NCI-H774 (cell line): Measurements from ENCODE around the gene RAN.
"Not testable (repeated sequence)": the region's sequence is repeated elsewhere in the genome, so short reads cannot be mapped to it uniquely, and the experiment has no call there.

ENCODE experiments used
- DNase-seq: peaks from one replicate; lab custom pipeline; 2025; lab: John Stamatoyannopoulos, UW

The RAN gene

DNA sequence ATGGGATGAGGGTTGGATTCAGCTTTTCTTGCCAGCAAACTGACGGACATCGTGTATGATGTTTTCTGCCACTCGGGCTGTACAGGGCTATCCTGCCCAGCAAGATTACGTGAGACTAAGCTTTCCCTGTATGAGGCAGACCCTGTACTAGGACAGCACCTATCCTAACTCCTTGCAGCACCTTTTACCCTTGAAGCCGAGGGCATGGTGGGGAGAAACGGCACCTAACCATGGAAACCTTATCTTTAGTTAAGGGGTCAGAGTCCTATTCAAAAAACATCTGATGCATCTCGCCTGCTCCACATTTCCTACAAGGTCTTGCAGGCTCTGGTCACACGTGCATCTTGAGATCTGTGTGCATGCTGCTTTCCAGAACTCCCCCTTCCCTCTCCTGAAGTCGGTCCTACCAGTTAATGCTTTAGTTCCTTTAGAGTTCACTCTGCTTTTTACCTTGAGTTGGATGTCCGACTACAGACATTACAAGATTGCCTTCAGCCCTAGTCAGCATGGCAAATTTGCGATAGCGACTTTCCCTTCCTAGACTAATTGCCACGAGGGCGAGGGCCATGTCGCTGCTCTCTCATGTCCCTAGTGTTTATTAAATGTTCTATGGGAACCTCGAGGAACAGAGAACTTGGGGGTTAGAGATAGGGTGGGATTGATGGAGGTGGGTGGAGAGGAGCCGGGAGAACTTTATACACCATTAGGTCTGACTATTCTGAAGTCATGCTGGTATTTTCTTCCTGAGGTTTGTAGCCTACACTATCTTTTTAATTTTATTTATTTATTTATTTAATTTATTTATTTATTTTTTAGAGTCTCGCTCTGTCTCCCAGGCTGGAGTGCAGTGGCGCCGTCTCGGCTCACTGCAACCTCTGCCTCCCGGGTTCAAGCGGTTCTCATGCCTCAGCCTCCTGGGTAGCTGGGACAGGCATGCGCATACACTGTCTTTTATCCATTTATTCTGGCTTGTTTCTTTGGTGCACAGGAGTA, 6.6 kb downstream of the RAN start:
- no peak for DNase-seq

GRCh38 chr12:130879212-130879686, 7.4 kb downstream of the RAN start:
- DNase-seq, result no peak

GRCh38 chr12:130879781-130880389, 8.0 kb downstream of the RAN start:
- no peak for DNase-seq

DNA sequence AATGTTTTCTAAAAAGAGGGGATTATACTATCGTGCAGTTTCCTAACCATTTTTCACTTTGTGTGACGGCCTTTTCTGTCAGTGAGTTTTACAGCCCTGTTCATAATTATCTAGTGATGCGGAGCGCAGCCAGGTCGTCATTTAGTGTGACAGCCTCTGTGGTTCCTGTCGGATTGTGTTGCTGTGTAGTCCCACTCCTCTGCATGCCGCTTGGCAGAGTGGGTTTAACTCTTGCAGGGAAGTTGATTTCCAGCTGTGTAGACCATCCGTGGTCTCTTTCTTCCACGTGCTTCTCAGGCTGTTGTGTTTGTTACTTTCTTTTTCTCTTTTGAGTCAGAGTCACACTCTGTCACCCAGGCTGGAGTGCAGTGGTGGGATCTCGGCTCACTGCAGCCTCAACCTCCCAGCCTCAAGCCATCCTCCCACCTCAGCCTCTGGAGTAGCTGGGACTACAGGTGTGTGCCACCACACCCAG, 8.6 kb downstream of the RAN start:
- no peak for DNase-seq

DNA sequence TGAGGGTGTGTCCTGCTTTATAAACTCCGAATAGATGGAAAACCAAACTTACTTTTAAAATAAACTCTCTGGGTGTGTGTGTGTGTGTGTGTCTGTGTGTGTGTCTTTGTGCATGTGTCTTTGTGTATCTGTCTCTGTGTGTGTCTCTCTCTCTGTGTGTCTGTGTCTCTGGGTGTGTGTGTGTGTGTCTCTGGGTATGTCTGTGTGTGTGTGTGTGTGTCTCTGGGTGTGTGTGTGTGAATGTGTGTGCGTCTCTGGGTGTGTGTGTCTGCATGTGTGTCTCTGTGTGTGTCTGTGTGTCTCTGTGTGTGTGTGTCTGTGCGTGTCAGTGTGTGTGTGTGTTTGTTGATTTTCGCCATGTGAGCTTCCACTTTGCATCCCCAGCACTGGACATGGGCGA, 9.2 kb downstream of the RAN start:
- DNase-seq, result no peak

GRCh38 chr12:130881548-130881947, 9.7 kb downstream of the RAN start:
- no peak for DNase-seq

GRCh38 chr12:130887190-130887589, 15.3 kb downstream of the RAN start:
- not testable (repeated sequence) for DNase-seq

GRCh38 chr12:130904064-130904463, 32.2 kb downstream of the RAN start:
- DNase-seq, result no peak

DNA sequence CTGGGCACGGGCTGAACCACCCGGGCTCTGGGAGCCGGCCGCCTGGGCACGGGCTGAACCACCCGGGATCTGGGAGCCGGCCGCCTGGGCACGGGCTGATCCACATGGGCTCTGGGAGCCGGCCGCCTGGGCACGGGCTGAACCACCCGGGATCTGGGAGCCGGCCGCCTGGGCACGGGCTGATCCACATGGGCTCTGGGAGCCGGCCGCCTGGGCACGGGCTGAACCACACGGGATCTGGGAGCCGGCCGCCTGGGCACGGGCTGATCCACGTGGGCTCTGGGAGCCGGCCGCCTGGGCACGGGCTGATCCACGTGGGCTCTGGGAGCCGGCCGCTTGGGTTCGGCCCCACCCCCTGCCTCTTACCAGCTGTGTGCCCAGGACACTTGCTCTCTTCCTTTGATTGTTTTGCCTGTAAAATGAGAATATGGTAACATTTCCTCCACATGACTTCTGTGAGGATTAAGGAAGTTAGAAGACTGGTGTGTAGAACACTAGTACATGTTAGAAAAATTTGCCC, 33.1 kb downstream of the RAN start:
- DNase-seq, result not testable (repeated sequence)

DNA sequence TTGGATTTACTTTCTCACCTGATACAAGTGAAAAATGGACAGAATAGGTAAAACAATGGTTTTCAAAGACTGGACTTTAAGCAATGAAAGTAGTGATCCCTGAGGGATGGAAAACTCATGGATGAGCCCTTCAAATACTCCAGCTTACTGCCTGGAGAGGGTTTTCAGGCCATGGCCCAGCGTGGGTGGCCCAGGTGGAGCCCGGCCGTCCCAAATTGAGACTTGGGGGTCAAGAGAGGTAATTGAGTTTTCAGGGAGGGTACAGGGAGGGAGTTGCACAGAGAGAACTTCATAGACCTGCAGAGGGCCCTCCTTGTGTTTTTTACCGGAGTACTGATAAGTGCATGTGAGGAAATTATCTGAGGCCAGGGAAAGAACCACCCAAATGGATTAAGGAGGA, 37.2 kb downstream of the RAN start:
- no peak for DNase-seq

- no peak for DNase-seq
Measured at GRCh38 chr12:130911193-130911592, 39.3 kb downstream of the RAN start.

DNA sequence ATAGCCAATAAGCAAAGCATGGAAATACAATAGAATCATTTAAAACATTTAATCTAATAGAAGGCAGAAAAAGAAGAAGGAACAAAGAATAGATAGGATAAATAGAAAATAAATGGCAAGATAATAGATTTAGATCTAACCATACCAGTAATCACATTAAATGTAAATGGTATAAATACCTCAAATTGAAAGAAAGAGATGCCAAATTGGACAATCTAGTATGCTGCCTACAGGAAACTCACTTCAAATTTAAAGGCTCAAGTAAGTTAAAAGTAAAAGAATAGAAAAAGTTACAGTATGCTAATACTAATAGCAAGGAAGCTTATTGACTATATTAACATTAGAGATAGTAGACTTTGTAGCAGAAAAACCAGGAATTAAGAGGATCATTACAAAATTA, 40.1 kb downstream of the RAN start:
- DNase-seq, result no peak

DNA sequence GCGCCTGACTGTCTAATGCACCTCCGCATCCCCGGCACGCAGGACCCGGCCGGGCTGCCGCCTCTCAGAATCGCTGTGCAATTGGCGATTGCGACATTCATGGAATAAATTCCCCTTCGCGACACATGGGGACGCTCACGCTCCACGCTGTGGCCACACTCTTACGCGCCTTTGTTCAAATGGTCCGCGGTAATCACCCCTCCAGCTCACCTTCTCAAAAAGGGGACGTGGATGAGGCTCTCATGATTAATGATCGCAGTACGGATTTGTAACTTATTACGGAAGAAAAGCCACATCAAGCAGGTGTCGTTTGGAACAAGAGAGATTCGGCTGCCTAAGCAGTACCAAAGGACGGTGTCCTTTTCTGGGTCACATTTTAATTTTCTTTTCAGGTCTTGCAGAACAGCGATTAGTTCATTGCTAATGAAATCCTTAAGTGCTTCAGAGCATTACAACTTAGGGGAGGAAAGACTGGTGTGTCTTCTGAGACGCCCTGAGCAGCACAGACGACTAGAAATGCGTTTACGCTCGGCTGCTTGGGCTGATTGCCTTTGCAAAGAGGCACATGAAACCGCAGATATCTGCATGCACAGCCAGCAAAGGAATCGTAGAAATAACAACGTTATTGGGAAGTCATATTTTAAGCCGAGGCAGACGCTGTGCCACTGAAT, 44.5 kb downstream of the RAN start:
- peak; percentile 66 for DNase-seq

- DNase-seq, result no peak
Measured at GRCh38 chr12:130917607-130918006, 45.7 kb downstream of the RAN start.

DNA sequence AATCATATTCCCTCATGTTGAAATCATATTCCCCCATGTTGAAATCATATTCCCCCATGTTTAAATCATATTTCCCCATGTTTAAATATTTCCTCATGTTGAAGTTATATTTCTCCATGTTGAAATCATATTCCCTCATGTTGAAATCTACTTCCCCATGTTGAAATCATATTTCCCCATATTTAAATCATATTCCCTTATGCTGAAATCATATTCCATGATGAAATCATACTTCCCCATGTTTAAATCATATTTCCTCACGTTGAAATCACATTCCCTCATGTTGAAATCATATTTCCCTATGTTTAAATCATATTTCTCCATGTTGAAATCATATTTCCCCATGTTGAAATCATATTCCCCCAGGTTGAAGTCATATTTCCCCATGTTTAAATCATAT, 47.2 kb downstream of the RAN start:
- DNase-seq, result no peak

GRCh38 chr12:130920119-130920703, 48.3 kb downstream of the RAN start:
- no peak for DNase-seq

DNA sequence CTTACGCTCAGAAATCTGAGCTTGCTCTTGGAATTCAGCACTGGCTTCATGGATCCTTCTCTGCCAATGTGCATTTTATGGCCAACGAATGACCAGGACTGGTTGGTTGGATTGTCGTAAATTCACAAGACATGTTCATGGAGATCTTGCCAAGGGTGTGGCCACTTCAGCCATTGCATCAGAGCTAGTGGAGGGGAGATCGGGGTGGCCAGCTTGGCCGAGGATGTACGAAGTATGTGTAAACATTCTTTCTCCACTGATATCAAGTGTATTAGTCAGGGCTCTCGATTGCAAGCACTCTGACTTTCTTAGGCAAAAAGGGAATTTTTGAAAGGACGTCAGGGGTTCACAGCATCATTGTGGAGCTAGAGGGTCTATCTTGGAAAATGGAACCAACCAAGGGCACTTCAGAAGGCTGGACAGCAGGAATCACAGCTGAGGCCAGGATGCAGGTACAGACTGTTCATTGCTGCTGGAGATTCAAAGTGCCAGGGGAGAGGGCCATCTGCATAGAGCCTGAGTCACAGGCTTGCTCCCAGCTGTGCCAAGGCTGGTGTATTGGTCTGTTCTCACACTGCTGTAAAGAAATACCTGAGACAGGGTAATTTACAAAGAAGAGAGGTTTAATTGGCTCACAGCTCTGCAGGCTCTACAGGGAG, 49.0 kb downstream of the RAN start:
- no peak for DNase-seq

DNA sequence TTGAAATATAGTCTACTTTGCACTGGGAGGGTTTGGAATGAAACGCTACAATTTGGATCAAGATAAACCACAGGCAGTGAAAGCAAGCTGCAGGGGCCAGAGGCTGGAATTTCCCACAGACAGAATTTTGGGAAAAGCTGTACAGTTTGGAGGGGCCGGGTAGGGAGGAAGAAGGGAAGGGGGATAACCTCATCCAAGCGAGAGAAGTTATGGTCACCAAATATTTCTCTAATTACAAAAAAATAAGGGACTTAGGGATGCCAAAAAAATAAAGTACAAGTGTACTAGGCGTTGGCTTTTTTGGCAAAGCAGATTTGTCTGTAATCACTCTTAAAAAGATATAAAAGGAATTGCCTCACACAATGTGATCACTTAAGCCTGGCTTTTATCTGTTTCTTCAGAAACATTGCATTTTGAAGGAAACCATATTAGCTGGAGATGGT, 50.7 kb downstream of the RAN start:
- no peak for DNase-seq

DNA sequence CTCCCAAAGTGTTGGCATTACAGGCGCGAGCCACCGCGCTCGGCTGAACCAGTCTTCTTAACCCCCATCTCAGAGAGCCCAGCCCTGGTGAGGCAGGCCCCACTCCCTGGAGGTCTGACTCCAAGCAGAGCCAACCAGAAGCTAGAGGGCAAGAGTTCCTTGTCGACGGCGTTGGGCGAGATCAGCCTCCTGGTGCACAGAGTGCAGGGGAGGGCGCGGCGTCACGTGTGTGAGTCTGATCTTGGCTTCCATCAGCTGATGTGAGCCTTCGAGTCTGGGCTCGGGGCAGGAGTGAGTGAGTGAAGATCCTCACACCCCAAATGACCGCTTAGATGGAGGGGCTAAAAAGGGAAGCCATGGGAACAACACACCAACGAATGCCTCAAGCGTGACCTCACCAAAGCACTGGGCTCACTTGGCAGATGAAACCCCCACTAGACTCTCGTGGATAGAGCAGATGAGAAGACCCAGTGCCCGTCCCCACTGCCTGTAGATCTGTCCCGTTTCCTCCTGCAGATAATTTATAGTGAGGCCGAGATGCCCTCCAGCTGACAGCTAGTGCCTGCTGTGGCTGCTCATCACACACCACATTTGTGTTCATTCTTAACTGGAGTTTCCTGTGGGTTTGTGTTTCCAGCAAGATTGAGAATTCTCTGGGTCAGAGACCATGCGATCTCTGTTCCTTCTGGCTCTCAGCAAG, 53.2 kb downstream of the RAN start:
- DNase-seq, result no peak

DNA sequence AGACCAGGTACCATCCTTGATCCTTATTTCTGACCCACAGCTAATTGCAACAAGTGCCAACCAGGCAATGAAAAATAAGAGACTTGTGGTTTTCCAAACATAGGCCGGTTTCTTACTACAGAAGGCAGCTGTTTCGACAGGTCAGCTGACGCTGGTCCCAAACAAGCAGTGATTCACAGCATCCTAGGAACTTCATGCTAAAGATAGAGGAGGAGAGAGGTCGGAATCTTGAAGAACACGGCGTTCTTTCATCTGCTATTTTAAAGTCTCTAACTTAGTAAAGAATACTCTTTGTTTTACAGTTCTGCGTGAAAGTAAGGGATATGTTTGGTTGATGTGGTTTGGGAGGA, 53.8 kb downstream of the RAN start:
- DNase-seq, result no peak
